PC-9 (cell line): ENCODE results near the gene LY6G6D.

Source experiments
- CTCF ChIP-seq: fragments of 200-600 bp; sonication (generic); conservative IDR thresholded peaks from 2 replicates; pipeline ENCODE4 v1.6.1; 2017; ENCODE audit warnings: mixed run types, antibody characterized with exemption, mild to moderate bottlenecking, moderate library complexity
- EZH2 ChIP-seq: fragments of 200-600 bp; sonication (generic); IDR thresholded peaks from 2 replicates; pipeline ENCODE4 v1.8.0; 2017; ENCODE audit warnings: antibody characterized with exemption, low read depth

- TF ChIP-seq CTCF (no peak), EZH2 (no peak)
These were observed 37.7 kb downstream of the LY6G6D start for GRCh38 chr6:31752739-31753319.
